Measurements from ENCODE around the gene H6PD.

The H6PD gene

DNA sequence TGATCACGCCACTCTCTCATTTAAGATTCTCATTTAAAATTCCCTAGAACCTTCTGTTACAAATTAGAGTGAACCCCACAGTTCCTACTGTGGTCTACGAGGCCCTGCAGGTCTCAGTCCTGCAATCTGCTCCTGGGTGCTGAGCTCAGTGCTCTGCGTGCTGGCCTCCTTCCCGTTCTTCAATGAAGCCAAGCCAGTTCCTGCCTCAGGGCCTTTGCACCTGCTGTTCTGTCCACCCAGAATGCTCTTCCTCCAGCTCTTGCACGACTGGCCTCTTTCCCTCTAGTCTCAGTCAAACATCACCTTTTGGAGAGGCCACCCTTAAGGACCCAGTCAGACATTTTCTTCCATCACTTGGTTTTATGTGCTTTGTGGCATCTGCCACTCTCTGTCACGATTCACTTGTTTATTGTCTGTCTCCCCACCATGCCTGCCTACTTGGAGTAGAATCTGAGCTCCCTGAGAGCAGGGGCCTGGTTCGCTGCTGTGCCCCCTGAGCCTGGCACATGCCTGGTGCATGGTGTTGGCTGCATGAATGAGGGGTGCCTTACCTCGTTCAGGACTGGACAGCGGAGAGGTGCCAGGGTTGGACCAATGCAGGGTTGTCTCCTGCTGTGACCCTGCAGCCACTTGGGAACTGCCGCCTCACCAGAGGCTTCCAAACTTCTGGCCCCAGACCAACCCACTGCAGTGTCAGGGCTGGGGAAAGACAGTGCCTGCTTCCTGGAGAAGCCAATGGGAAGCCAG is 9.7 kb upstream of the H6PD start:
- no peak overlapping the region for H3K27ac ChIP-seq
- TF ChIP-seq, protein P1, sequence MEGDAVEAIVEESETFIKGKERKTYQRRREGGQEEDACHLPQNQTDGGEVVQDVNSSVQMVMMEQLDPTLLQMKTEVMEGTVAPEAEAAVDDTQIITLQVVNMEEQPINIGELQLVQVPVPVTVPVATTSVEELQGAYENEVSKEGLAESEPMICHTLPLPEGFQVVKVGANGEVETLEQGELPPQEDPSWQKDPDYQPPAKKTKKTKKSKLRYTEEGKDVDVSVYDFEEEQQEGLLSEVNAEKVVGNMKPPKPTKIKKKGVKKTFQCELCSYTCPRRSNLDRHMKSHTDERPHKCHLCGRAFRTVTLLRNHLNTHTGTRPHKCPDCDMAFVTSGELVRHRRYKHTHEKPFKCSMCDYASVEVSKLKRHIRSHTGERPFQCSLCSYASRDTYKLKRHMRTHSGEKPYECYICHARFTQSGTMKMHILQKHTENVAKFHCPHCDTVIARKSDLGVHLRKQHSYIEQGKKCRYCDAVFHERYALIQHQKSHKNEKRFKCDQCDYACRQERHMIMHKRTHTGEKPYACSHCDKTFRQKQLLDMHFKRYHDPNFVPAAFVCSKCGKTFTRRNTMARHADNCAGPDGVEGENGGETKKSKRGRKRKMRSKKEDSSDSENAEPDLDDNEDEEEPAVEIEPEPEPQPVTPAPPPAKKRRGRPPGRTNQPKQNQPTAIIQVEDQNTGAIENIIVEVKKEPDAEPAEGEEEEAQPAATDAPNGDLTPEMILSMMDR (IDR thresholded peaks at IDR 0.05): no peak
- DNase-seq (ENCODE audit: low spot score): no peak

DNA sequence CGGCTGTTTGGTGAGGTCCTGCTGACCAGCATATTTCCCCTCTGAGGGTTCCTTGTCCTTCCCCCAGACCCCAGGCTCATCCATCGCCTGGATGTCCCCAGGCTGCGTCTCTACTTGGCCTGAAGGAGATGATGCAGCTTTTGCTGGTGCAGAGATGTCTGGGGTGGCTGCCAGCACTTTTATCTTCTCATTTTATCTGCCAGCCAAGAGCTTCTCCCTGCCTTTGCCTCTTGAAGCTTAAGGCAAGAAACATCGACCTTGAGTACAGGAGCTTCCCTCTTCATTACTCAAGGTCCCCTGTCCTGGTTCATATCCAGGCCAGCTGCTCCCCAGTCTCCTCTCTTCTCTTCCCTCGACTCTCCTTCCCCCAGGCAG is 9.2 kb upstream of the H6PD start:
- TF ChIP-seq, protein P1 (IDR thresholded peaks at IDR 0.05): no peak
- H3K27ac ChIP-seq: no peak overlapping the region
- H3K4me3 ChIP-seq: no peak overlapping the region
- DNase-seq (ENCODE audit: low spot score): no peak

More for the DNA sequence above, 9.7 kb upstream of the H6PD start:
- no peak overlapping the region for H3K4me3 ChIP-seq

DNA sequence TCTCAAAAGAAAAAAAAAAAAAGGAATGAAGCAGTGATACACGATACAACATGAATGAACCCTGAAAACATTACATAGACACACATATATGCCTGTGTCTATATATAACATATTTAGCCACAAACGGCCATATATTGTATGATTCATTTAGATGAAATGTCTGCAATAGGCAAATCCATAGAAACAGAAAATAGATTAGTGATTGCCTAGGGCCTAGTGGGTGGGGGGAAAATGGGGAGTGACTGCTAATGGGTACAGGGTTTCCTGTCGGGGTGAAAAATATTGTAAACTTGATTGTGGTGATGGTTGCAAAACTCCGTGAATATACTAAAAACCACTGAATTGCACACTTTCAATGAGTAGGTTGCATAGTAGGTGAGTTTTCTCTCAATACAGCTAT is 6.0 kb upstream of the H6PD start:
- DNase-seq (ENCODE audit: low spot score): no peak
- H3K27ac ChIP-seq: no peak overlapping the region
- TF ChIP-seq, protein P1 (IDR thresholded peaks at IDR 0.05): no peak

DNA sequence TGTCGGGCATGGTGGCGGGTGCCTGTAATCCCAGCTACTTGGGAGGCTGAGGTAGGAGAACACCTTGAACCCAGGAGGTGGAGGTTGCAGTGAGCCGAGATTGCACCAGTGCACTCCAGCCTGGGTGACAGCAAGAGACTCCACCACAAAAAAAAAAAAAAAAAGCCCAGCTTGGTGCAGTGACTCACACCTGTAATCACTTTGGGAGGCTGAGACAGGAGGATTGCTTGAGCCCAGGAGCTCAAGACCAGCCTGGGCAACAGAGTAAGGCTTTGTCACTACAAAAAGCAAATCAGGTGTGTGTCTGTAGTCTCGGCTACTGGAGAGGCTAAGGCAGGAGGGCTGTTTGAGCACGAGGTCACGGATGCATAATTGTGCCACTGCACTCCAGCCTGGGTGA is 5.0 kb upstream of the H6PD start:
- TF ChIP-seq, protein P1 (IDR thresholded peaks at IDR 0.05): no peak
- Histone ChIP-seq H3K27ac (no peak overlapping the region), H3K4me3 (no peak overlapping the region)
- DNase-seq (ENCODE audit: low spot score): no peak

More for the DNA sequence above, 6.0 kb upstream of the H6PD start:
- no peak overlapping the region for H3K4me3 ChIP-seq

DNA sequence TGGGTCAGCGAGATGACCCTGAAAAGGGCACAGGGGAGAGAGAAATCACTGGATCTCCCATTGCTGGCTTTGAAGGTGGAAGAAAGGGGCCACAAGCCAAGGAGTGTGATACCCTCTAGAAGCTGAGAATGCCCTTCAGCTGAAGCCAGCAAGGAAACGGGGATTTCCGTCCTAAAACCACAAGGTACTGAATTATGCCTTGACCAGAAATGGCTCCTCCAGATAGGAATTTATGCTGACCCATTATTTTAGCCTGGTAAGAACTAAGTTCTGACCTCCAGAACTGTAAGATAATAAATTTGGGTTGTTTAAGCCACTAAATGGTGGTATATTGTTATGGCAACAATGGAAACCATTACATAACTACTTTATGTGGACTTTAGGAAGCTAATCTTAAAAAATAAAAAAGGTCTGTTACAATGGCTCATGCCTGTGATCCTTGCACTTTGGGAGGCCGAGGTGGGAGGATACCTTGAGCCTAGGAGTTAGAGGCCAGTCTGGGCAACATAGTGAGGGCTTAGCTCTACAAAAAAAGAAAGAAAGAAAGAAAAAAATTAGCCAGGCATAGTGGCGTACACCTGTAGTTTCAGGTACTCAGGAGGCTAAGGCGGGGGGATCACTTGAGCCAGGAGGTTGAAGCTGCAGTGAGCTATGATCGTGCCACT is 3.6 kb upstream of the H6PD start:
- TF ChIP-seq, protein P1 (IDR thresholded peaks at IDR 0.05): no peak
- Histone ChIP-seq H3K4me3 (no peak overlapping the region), H3K27ac (peak overlapping the region in 1 of 2 donors; percentile 13)
- no peak for DNase-seq (ENCODE audit: low spot score)

DNA sequence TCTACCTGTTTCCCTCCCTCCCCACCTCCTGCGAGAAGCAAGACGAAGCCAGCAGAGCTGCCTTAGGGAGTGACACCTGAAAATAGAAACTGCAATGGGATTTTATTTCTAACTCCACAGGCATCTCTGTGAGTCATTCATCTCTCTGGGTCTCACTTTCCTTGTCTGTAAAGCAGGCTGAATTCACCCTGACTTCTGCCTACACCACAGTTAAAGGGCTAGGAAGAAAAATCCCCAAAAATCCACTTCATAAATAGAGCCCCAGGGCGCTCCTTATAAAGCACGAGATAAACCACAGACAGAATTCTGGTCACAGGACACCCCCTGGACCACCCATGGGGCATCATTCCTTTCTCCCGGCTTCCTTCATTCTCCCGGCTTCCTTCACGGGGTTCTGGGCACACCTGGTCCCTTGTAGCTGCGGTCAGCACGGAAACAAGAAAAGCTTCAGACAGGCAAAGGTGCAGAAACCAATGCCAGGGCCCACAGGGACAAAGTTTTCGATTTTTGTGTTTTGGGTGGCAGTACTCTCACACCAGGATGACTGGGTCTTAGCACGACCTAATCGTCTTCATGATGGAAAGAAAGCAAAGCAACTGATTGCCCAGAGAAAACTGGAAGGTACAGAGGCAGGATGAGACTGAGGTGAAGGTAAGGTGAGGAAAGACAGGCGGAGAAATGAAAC is 2.8 kb upstream of the H6PD start:
- Histone ChIP-seq H3K4me3 (no peak overlapping the region), H3K27ac (peak overlapping the region; percentile 13 to 47)
- DNase-seq (ENCODE audit: low spot score): no peak
- TF ChIP-seq, protein P1 (IDR thresholded peaks at IDR 0.05): no peak
